Middle frontal gyrus (tissue), 1 donor: ENCODE data around the gene MIGA2.
"Not testable (repeated sequence)": the region's sequence is repeated elsewhere in the genome, so short reads cannot be mapped to it uniquely, and the experiment has no call there.

Experiments used
- DNase-seq: peaks from one replicate; pipeline ENCODE4 v3.0.0-alpha.2; 2015; ENCODE audit warnings: low spot score; ENCODE audit errors: extremely low spot score

Gene MIGA2

DNA sequence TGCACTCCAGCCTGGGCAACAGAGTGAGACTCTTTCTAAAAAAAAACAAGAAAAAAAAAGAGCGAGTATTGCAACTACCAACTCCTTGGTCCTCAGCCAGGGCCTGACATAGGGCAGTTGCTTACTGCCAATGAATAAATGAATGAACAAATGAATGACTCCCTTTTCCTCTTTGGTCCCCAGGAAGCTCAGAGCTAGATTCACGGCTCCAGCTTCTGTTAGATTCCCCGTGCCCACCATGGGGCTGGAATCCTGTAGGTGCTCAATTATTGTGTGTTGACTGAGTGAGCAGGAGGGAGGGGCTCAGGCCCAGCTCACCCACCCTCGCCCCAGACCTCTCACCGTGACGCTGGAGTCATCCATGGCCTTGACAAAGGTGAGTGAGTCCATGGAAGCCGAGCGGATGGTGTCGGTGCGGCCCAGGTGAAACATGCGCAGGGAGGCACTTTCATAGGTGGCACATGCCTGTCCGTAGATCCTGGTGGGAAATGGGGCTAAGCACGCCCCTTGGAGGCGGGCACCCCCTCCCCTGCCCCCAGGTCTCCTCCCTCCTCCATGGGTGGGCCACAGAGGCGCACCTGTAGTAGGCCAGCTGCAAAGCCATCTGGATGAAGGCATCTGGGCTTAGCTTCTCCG is 61.4 kb downstream of the MIGA2 start:
- DNase-seq = no peak

DNA sequence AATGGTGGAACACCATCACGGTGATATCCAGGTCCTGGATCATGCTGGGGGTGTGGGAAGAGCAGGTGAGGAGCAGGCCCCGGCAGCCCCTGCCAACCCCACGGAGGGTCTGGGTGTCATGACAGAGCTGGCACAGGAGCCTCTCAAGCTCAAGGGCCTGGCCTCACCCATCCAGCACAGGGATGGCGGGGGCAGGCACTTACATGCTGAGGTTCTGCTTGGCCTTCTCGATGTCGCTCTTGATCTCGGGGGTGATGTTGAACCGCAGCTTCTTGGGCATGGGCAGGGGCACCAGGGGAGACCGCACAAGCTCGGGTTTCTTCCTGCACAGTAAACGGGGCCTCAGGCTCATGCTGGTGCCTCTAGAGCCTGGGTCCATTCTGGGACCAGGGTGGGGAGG is 61.9 kb downstream of the MIGA2 start:
- no peak for DNase-seq

DNA sequence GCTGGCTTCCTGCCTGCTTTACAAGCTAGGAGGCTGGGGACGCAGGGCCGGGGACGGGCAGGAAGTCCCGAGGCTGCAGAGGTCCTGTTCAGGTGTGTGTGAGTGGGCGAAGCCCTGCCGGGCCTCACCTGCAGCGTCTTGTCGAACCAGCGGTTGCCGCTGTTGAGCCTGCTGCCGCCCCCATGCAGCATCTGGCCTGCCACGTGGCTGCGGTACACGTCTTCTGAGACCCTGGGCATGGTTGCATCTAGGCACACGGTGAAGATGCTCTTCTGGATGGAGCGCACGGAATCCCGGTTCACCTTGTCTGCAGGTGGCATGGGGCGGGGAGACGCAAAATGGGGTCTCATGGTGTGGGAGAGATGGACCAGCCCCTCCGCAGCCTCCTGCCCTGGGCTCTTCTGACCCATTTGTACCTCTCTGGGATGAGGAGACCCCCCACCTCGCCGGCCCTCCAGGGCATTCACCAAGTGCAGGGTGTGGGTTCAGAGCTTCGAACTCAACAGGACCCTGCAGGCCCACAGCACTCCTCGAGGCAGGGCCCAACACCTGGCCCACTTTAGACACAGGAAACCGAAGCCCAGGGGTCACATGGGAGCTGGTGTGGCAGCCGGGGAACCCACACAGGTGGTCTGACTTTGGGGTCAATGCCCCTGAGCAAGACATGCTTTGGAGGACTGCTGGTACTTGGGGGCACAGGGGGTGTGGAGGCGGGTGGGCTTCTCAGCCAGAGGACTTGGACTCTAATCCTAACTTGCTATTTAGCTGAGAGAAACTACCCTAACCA is 64.2 kb downstream of the MIGA2 start:
- no peak for DNase-seq

DNA sequence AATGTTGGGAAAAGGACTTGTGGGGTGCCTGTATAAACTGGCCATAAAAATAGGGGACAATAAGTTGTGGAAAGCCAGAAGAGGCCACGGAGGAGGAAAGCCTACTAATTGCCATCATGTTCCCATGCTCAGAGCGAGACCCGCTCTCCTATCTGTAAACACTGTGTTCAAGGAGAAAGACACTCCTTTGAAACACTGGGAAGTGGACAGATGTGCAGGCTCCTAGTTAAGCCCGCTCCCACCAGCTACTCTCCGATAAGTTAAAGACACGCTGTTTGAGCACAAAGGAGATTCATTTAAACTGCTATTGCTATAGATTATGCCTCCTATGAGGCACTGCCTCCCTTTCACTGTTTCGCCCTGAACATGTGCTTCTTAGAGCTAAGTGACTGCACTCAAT is 64.9 kb downstream of the MIGA2 start:
- DNase-seq = no peak

DNA sequence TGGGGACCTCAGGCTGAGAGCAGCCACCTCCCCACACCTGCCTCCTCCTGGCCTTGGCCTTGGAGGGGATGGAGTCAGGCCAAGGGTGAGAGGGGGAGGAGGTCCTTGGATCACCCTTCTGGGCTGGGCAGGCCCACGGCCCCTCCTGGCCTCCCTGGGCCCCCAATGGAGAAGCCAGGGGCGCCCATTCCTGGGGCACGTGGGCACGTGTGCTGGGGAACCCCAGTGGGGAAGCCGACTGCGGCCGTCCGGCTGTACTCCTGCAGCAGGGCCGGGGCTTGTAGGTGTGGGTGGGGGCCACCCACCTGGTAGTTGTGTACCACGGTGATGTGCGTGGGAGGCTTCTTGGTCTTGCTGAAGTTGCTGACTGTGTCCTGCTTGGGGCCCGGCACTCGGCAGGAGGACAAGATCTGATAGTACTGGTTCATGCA is 65.7 kb downstream of the MIGA2 start:
- DNase-seq = no peak

DNA sequence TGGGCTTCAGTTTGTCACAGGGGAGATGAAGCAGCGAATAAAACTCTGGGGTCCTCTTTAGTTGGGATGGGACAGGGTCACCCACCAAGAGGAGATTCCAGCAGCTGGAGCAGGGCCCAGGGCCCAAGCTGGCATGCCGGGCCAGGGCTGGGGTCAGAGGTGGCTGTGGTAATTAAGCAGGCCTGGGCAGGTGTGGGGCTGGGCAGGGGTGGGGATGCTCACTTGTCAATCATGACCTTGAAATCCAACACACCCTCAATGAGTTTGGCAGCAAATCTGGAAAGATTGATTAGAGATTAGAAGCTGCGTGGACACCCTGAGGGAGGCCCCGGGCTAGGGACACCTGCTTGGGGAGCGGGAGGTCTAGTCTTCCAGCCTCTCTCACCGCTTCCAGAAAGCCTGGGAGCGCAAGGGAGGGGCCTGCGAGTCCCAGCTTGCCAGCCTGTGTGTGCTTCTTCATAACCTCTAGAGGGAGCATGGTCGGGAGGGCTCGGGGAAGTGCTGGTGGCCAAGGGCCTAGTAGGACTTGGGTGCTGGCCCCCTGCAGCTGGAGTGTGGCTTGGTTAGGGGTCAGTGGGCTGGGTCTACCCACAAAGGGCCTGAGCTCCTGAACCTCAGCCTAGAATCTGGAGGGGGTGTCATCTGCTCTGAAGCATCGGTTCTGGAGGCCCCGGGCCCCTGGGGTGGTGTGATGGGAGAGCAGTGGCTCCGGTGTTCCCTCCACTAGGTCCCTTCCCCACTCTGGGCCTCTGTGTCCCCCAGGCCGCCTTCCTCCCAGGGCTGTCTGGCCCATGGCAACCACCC is 66.6 kb downstream of the MIGA2 start:
- DNase-seq = no peak

DNA sequence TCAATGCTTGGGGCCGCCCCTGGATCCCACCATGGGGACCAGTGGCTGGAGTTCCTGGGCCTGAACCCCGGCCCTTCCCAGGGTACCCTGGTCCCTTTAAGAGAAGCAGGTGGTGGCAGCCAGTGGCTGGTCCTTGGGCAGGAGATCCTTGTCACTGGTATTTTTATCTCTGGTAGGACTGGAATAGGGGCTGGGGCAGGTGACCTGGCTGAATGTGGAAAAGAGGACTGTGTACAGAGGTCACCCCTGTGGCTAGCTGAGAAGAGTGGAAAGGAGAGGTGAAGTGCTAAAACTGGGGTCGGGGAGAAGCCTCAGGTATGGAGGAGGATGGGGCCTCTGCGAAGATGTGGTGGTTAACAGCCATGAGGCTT is 67.2 kb downstream of the MIGA2 start:
- DNase-seq = no peak

DNA sequence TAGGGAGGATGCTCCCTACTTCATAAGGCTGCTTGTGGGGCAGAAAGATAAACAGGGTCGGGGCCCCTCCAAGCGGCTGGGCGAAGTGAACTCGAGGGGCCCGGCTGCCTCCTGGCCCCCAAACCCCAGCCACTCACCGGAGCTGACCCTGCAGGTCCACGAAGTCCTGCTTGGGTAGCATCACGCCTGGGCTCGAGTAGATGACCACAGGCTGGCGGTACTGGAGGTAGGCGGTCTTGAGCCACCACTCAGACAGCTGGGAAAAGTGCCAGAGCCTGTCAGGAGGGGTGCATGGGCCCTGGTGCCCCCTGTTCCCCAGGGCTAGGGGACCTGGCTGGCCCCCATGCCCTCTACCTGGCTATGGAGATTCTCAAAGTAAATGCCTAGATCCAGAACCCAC is 67.6 kb downstream of the MIGA2 start:
- no peak for DNase-seq

DNA sequence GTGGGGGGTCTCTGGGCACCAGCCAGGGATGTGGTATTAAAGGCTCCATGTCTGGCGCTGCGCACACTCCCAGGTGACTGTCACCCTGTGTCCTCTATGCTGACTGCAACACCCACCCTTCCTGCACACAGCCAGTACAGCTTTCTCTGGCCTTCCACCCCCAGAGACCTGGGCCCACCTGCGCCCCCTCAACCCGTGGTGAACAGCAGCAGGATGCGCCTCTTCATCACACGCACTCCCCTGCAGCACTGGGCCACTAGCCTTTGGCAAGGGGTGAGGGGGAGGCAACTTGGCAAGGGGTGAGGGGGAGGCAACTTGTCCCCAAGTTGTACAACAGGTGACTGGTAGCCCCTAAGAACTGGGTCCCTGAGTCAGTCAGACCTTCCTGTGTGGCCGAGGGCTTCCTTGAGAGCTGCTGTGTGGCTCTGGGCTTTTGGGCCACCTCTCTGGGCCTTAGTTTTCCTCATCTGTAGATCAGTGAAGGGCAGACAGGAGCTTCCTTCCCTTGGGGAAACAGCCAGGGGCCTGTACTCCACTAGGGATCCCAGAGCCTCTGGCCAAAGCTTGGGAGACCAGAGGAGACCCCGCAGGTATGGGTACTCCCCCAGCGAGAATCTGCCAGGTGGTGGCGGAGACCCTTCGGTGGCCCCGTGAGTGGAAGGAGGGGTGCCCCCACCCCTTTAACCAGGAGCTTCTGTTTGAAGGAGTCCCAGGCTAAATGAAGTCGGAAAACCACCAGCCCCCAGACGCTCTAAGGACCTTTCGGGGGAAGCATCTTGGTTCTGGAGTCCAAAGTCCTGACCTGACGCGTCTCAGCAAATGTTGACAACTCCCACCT is 69.7 kb downstream of the MIGA2 start:
- no peak for DNase-seq

DNA sequence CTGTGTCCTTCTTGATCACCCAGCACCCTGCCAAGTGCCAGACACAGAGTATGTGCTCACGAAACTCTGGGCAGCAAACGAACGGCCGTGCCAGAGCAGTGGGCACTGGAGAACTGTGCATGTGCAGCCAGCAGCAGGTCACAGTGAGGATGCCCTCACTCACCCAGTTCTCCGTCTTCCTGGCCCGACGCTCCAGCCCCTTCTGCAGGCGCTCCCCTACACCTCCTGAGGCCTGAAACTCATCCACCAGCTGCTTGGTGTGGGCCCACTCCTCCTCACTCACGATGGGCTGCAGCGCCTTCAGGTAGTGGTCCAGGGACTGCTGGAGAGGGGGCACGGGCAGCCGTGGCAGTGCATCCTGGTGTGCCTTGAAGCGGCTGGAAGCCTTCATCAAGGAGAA is 71.2 kb downstream of the MIGA2 start:
- DNase-seq = no peak

DNA sequence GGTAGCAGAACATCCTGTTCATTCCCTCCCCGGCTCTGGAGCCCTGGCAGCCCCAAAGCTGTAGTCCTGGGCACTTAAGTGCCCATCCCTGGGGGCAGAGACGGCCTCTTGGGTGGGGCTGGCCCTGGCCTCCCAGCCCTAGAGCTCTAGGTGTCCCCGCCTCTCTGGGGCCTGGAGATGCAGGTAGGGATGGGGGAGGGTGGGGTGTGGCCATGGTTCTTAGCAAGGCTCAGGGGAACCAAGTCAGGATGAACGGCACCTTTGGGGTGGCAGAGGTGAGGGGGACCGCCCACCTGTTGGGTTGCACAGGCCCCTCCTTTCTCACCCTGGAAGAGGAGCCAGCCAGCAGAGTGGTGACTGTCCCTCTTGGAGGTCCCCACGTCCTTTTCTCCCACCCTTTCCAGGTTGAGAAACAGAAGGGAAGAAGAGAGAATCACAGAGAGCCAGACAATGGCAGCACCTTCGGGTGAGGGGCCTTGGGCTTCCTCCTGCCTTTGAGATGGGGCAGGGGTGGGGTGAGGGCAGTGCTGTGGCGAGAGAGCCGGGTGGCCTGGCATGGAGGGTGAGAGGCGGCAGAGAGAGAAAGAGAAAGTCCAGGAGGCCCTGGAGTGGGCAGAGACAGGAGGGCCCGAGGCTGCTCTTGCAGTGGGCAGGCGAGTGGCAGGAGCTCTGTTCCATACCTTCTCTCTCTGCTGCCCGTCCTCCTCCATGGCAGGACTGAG is 71.8 kb downstream of the MIGA2 start:
- DNase-seq = no peak

DNA sequence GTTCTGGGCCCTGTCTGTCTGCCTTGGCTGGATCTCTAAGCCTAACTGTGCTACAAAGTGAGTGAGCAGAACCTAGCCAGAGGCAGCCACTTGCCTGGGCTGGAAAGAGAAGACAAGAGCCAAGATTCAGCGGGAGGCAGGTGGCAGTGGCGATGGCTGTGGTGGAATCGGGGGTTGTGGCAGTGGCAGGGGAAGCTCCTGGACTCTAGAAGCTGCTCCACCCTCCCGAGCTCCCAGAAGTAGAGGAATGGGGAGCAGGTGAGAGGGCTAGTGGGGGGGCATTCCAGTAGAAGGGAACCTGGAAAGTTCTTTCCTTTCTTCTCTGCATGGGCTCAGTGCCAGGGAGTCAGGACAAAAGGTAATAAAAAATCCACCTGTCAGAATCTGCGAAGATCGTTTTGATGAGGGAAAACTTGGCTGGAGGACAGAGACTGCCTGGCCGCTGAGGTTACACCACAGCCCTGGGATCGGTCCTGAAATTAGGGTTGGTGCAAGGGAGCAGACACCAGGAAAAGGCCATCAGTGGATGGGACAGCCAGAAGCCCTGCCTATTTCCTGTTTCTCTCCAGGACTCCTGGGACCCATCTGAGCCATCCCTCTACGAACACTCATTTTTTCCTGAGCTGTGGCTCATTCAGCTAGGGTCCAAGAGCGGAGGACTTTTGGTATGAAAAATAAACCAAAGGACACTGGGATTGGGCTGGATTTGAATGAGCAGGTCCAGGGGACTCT is 72.5 kb downstream of the MIGA2 start:
- DNase-seq = no peak

DNA sequence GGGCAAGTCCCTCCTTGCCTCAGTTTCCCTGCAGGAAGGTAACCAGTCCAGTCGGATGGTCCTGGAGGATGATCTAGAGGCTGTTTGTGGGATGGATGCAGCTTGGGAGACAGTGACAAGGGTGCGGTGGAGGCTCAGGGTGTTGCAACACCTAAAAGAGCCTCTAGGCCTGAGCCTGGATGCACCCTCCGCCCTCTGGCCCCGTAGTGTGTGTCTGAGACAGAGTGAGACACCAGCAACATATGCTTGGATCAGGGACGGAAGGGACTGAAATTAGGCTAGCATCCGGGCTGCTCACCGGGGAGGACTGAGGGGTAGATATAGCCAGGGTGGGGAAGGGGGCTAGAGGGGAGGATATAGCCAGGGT is 73.1 kb downstream of the MIGA2 start:
- DNase-seq = no peak

DNA sequence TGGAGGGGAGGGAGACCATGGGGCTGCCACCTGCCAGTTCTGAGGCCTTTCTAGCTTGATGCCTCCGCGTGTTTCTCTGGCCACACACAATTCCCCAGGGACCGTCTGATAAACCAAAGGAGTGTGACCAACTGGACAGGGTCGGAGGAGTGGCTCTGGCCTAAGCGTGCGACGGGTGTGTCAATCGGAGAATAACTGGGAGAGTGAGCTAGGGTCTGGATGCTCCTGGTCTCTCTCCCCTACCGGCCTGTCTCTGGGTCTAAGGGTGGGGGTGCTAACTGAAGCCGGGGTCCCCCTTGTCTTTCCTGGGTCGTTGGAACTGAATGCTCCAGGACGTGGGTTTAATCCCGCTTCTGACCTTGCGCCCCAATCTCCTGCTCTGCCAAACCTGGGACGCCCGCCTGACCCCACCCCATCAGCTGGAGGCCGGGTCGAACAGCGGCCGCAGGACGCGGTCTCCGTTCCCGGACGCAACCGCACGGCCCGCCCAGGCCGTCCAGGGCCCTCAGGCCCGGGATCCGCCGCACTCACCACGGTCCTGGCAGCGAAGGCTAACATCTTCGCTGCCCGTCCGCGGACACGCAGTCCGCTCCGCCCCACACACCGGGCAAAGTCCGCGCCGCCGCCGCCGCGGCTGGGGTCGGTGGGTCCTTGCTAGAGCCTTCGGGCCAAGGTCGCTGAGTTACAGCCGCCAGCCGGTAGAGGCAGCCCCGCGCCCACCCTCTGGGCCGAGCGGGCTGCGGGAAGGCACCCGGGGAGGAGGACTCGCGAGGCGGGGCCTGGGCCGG is 73.7 kb downstream of the MIGA2 start:
- DNase-seq = no peak

DNA sequence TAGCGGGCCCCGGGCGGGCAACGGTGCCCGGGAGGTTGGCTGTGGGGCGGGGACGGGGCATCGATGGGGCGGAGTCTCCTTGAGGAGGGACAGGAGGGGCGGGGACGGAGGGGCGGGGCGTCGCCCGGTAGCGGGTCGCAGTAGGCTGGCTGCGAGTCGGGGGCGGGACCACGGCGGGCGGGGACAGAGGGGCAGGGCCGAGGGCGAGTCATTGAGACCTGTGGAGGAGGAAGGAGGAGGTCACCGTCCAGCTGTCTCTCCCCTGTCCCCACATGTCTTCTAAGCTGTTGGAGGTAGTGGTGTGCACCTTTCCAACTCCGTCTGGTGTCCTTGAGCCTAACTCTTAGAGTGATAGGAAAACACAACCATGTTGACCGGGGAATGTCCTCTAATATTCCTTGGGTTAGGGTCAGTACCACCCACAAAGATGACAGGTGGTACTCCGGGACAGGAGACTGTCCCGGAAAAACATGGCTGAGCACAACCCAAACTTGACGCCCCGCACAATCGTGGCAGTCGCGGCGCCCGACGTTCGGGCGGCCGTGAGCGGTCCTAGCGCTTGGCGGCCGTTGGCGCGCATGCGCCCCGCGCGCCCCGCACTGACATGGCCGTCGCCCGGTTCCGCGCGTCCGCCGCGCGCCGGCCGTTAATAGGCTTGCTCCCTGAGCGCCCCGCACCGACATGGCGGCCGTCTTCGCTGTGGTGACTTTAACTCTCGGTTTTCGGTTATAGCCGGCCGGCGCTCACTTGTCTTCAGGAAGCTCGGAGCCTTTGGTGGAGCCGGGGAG is 74.5 kb downstream of the MIGA2 start, which contains the start of the genes CRAT and PTPA:
Gene CRAT (minus strand): TSS at position 54 of the 788 bp plus-strand sequence. CDS start 284 bp downstream, outside the sequence.
Gene PTPA (plus strand): TSS at position 676 of the 788 bp plus-strand sequence. CDS start 186 bp downstream, outside the sequence.
- peak; percentile 82 for DNase-seq

DNA sequence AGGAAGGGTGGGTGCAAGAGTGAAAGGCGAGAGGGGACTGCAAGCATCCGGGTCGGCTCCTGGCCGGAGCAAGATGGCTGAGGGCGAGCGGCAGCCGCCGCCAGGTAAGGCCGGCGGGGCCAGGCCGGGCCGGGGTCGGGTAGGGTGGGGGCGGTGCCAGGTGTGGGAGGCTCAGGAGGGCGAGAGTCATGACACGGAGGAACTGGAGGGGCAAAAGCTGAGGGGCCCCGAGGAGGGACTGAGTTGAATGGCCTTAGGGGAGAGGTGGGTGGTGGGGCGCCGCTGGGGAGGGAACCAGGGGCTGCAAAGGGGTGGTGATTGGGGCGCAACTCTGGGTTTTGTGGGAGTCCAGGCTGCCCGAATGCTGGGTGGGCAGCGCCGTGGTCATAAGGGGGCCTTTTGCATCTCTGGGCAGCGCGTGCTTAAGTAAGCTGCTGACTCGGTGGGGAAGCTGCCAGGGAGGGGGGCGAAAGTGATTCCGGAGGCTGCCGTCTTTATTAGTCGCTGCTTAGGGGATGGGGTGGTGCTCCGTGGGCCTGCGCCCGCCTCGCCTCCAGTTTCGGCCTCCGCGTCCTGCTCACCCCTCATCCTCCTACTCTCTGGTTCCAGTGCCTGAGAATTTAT is 75.2 kb downstream of the MIGA2 start:
- no peak for DNase-seq

DNA sequence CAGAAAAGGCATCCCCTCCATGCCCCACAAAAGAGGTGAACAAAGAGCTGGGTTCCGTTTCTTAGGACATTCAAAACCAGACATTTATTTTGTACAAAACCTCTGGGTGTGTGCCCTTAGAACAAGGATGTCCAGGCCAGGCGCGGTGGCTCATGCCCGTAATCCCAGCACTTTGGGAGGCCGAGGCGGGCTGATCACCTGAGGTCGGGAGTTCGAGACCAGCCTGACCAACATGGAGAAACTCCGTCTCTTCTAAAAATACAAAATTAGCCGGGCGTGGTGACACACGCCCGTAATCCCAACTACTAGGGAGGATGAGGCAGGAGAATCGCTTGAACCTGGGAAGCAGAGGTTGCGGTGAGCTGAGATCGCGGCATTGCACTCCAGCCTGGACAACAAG is 76.1 kb downstream of the MIGA2 start:
- not testable (repeated sequence) for DNase-seq
